NCI-H69 (cell line): ENCODE results near the gene RAP1A.
A peak's percentile ranks its signal among the peaks of the same experiment; 100 is the strongest.
"Not testable (repeated sequence)": the region's sequence is repeated elsewhere in the genome, so short reads cannot be mapped to it uniquely, and the experiment has no call there.

Experiments
- DNase-seq: peaks from one replicate; lab custom pipeline; 2025; lab: John Stamatoyannopoulos, UW

The RAP1A gene

DNA sequence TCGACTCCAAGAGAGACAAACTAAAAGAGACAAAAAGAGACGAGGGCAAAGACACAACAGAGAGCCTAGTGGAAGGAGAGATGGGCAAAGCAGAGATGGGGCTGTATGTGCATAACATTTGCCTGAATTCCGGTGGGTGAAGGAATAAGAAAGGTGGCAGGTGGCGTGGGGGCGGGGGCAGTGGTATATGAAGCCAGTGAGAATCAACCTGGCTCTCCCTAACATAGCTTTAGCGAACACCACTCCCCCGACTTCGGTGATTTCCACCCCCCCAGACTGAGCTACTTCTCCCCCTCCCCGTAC, 118.5 kb downstream of the RAP1A start:
- no peak for DNase-seq

DNA sequence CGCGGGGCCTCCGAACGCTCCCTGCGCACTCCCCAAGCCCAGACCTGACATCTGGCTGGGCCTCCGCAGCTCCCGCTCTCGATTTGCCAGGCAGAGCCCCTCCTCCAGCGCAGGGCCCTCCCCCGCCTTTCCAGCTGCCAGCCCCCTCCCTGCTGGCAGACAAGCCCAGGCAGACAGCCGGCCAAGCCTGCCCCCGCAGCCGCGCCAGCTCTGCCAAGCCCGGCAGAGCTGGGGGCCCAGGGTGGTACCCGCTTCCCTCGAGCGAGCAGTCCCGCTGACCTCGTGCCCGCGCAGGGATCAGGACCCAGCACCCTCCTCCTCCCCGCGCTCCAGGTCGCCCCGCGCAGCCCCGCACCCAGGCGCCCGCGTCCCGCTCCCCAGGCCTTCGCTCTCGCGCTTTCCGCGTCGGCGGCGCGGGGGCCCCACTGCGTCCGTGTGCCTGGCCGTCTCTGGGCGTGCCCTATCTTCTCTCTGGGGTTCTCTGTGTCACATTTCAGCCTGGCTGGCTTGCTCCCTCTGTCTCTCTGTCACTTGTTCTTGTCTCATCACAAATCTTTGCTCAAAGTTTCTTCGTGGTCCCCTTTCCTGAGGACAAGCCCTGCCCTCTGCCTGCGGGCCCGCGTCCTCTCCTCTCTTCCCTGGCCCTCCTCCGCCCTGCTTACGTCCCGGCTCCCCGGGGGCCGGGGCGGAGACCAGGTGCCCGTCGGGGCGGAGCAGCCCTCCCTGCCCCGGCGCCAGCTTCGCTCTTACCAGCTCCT, 119.0 kb downstream of the RAP1A start:
- peak; percentile 88 for DNase-seq

DNA sequence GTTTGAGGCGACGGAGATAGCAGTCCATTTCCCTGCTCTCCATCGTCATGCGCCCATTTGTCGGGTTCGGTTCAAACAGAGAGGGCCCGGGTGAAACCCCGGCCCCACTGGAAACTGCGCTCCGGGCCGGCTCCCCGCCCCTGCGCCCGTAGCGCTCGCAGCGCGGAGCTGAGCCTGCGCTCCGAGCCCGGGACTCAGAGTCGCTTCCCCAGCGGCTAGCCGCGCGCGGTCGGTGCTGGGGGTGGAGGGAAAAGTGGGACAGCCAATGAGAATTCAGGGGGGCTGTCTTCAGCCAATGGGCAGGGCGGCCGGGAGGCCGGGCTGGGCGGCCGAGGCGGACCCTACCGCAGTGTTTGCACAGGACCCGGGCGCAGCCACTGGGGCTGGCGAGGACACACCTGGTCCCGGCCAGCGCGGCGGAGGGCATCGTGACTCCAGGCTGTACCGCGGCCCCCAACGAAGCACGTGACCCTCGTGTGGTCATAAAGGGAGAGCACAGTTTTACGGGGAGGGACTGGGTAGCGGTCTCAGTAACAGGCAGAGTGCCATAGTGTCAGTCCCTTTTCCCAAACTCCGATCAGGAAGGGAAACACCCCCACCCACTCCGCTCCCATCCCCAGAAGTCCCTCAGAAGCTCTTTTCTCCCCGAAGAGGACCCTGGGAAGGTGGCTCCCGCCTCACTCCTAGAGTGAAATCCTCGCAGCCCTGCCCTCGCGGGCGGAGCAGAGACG, 119.8 kb downstream of the RAP1A start, which contains the start of gene INKA2:
INKA2 (minus strand) TSS at position 202 of the 731 bp plus-strand sequence; CDS start at position 49, 153 bp downstream.
- DNase-seq: peak; percentile 94

DNA sequence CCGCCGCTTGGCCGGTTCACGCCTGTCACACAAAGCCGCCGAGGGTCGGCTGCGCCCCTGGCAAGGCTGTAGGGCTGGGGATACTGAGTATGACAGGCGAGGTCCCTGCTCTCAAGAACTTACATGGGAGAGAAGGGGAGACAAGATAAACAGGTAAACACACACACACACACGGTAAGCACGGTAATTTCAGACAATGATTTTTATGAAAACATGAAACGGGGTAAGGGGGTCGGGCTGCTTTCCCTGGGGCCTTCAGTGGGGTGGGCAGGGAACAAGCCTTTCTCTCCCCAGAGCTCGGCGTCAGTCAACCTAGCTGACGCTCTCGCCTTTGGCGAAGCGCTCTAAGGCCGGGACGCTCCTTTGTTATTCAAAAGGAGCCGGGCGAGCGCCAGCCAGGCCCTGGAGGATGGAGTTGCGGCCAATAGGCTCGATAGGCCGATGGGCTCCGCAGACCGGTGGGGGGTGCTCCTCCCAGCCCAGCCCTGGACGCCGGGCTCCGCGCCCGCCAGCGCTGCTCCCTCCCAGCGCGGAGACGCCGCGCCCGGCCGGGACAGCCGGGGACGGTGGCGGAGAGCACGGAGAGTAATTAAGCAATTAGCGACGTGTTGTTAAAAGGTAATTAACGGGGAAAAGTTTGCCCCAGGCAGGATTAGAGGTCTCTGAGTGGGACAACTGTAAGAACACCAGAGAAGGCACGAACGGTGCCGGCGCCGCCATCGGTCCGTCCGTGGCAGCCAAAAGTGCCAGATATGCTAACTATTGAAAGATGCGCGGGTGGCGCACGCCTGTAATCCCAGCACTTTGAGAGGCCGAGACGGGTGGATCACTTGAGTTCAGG, 120.6 kb downstream of the RAP1A start:
- peak; percentile 80 for DNase-seq

DNA sequence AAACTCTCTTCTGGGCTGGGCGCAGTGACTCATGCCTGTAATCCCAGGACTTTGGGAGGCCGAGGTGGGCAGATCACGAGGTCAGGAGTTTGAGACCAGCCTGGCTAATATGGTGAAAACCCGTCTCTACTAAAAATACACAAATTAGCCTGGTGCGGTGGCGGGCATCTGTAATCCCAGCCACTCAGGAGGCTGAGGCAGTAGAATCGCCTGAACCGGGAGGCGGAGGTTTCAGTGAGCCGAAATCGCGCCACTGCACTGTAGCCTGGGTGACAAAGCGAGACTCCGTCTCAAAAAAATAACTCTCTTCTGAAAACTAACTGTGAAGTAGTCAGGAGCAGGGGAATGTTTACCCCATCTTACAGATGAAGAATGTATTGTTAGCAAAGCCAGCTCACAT, 122.7 kb downstream of the RAP1A start:
- DNase-seq: not testable (repeated sequence)

DNA sequence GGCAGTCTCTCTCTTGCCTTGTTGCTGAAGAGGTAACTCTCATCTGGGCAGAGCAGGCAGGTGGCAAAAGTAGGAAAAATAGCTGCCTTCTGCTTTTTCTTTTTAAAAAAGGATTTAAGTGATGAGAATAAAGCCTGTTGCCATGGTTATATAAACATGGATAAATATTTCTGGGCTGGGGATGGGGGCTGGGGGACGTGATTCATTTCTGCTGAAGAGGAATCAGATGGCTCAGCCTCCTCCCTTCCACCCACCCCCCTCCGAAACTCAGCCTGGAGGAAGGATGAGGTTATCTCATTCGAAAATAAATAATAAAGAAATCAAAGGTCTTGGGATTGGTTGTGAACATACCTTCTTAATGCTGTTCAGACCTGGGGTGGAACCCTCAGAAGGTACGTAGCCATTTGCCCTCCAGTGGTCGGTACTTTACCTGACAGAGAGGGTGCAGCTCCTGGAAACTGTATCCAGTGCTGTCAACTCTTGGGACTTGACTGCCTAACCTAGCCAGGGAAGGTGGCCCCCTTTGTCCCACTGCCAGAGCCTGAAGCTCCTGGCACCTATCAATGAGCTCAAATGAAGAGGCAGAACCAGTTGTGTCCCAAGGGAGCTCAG, 123.5 kb downstream of the RAP1A start:
- DNase-seq: no peak

DNA sequence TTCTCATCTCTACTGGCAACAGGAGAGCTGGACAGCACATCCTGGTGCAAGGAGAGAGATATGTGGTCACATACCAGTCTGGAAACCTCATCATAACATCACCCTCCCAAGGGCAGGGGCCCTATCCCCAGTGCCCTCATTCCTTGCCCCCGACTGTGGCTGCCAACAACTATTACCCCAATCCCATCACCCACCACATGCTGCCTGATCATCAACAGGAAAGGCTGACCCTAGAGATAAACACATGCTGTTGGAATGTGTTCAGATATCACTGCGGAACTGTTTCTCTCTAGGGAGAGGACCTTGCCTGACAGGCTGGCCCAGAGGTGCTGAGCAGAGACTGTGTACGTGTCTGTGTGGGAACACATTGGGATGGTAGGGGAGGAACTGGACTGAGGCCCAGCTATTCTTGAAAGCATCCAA, 124.1 kb downstream of the RAP1A start:
- no peak for DNase-seq

DNA sequence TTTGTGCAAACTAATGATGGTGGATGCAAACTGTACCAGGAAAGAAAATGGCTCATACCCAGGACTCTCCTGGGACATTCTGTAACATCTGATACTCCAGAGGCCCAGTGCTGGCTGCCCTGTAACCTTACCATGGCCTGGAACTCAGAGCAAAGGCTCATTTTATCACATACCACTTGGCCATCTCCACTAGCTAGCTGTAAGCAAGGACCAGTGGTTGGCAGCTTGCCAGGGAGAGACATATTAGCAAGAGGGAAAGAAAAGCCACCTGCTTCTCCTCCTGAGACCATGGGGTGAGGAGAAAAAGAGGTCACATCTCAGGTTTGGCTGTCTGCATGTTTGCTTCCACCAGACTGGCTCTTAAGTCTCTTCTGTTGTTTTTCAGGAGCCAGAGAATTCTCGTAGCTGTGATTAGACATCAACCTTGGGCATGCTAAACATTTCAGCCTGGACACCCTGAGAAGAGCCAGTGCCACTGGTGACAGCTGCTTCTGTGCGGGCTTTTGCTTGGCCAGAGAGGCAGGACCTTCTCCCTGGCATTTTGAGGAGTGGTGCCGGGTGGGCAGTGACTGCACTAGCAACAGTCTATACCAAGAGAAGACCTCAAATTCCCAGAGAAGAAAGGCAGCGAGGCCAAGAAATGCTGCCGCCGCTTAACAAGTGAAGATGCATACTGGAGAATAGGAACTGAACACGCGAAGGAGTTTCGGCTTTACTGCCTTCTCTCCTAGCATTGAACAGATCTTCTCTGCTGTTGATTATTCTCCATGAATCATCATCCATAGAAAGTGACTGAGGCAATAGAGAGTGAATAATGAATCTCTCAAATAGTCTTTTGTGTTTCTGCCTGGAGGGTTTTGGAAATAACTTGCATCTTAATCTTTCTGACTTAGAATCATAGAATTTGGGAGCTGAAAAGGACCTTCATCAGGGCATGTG, 126.4 kb downstream of the RAP1A start:
- peak; percentile 46 for DNase-seq

DNA sequence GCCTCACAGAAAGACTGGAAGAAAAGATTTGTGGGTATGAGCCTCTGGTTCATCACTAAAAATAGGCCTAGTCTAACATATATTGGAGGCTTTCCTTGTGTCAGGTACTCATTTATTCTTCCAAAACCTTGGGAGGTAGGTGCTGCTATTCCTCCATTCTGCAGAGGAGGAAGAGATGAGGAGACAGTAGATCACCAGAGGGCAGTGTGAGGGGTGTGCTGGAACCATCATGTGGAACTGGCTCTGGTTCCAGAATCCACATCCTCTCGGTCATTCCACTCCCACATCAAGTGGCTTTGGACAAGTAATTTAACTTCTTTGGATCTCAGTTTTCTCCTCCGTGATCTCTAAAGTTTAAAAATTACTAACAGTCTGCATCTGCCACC, 127.0 kb downstream of the RAP1A start:
- no peak for DNase-seq

DNA sequence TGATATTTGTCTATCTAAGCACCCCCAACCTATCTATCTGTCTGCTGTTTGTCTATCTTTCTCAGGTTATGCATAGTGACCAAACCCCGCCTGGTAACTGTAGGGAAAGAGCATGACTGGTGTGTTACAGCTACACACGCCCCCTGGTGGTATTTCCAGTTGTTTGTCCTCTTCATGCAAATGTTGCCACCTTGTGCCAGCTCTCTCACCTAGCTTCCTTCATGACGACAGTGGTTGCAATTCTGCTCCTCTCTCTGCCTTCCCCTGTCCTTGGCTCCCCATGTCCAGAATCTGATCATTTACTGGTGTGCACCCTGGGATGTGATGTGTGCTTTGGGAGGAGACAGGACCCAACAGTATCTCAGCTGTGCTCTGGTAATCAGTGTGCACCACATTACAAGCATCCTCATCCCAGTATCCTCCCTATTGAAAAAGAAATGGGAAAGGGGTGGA, 127.7 kb downstream of the RAP1A start:
- peak; percentile 71 for DNase-seq

DNA sequence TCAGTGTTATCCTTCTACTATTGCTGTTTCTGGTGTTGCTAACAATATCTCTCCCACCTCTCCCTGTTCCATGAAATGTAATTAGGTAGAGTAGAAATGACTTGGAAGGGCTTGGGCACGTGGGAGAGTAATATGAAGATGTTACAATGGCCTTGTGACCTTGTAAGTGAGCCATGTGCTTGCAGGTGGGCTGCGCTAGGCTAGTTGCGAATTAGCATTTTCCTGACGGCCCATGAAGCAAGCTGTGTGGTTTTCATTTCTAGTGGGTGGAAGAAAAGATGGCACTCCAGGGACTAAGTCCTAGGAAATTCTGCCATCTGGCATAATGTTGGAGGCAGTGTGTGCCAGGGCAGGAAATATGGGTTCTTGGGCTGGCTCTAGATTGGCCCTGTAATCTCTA, 128.4 kb downstream of the RAP1A start:
- no peak for DNase-seq

DNA sequence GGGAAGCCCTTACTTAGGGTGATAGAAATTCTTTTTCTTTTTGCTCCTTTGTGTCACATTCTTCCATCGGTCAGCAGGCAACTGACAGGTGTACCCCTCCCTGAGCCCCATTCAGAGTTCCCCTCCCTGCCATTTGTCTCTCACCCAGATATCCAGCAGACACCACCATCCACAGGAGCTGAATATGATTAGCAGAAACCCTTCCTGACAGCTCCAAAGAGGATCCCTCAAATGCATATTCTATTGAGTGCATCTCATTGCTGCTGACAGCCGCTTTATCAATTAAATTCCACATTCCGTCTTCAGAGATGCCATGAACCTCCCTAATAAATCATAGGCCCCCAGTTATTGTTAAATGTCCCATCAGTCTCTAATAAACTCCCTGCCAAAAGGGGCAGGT, 130.0 kb downstream of the RAP1A start:
- DNase-seq: no peak

DNA sequence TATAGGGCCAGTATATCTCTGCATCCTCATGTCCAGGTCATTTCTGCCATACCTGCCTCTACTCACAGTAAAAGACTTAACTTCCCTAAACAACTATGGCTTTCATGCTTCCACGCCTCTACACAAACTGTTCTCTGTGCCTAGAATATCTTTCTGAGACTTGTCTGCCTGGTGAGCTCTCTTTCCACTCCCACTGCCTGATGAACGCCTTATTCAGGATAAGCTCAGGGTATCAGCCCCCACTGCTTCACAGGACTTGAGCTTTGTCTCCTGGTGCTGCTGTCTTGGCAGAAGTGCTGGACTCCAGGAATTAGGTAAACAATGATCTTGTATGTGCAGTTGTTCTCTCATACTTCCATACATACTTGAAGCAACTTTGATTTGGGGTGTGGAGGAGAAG, 131.3 kb downstream of the RAP1A start:
- no peak for DNase-seq

DNA sequence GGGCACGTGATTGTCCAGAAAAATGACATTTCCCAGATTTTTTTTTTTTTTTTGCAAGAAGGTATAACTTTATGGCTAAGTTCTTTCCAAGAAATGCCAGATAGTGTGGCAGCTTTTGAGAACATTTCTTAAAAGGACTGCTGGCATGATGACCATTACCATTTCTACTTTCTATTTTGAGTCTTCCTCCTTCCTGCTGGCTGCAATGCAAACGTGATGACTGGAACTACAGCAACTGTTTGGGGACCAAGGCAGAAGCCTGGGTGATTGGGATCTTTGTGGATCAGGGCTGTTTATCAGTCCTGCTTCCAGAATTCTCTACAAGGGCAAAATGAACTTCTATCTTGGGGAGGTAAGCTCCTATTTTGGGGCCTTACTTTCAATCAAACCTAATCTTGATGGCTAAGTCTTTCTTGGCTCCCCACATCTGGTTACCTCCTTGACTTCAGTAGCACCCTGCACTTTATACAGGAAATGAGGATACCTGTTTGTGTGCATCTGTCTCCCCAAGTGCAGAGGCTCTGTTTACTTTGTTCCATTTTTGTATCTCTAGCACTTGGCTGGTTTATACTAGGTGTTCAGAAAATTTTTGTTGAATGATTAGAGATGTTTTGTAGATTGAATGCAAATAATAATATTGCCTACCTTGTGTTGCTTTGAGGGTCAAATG, 132.5 kb downstream of the RAP1A start:
- DNase-seq: no peak

DNA sequence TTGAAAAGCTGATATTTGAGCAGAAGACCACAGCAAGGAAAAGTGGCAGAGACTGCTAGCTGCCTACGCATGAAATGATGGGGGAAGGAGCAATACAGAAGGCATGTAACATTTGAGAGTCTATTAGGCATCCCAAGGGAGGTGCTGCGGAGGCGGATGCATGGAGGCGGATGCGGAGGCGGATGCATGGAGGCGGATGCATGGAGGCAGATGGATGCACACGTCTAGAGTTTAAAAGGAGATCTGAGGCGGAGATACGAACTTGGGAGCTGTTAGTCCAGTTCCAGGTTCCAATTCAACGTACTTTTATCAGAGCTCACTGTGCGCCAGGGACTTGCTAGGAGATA, 135.4 kb downstream of the RAP1A start:
- DNase-seq: peak; percentile 78

DNA sequence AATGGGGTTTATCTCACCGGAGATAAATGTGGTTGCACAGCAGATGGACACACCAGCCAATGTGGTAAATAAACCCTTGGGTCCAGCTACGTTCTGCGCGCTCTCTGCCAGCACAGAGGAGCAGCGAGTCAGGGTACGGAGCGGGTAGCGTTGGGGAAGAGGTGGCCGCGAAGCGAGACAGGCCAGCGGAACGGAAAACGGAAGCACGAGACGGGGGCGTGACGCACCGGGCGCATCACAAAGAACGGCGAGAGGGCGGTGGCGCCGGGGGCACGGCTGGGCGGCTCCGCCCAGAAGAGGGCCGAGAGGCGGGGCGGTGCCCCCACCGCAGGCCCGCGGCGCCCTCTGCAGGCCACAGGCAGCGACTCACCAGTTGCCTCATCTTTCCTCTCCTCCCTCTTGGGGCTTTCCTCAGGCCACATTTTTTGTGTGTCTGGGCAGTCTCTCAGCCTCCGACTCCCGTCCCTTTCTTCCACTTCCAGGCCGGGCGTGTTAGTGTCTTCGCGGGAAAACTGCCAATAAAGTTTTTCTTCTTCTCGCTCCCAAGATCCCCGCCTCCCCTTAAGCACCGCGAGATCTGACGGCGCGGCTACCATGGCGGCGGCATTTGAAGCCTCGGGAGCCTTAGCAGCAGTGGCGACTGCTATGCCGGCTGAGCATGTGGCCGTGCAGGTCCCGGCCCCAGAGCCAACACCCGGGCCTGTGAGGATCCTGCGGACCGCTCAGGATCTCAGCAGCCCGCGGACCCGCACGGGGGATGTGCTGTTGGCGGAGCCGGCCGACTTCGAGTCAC, 135.9 kb downstream of the RAP1A start, which contains the start of gene DDX20:
DDX20 (plus strand) TSS at position 571 of the 793 bp plus-strand sequence; CDS start at position 595, 24 bp downstream.
- peak; percentile 95 for DNase-seq

DNA sequence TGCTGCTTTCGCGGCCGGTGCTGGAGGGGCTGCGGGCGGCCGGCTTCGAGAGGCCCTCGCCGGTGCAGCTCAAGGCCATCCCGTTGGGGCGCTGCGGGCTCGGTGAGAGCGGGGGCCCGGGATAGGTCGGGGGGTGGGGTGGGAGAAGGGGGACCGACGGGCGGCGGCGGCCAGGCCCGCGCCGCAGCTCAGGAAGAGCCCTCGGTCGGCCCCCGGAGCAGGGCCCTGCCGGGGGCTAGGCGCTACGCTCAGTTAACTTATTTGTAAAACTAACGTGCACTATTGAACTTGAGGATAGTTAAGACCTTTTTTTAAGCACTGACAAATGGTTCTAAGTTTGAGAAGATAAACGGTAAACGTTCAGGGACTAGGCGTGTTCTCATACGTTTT, 136.5 kb downstream of the RAP1A start:
- DNase-seq: no peak

DNA sequence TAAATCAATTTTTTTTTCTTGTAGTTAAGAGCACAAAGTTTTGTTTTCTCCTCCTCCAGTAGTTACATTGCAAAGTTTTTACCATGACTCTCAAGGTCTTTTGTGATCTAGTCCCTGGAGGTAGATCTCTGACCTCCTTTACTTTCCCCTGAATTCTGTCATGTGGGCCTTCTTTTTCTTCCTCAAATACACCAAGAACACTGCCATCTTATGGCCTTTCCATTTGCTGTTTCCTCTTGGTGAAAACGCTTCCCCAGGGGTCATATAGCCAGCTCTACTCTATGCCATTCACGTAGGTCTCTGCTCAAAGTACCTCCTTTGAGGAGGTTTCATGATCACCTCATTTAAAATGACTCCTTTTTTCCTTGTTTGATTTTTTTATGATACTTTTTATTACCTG, 138.8 kb downstream of the RAP1A start:
- DNase-seq: no peak

DNA sequence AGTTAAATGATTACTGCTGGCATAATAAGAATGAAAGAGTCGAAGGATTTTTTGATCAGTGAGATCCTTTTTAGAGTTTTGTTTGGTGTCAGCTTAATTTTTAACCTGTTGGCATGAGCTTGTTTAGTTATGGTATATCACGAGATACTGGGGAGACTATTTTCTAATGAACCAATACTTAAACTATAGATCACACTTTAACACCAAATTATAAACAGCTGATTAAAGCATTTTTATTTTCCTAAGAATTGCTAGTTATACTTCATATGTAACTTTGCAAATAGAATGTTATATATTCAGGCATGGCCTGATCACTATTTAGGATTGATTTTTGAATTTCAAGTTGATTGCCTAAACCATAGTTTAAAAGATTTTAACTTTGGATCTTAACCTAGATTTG, 142.1 kb downstream of the RAP1A start:
- no peak for DNase-seq

DNA sequence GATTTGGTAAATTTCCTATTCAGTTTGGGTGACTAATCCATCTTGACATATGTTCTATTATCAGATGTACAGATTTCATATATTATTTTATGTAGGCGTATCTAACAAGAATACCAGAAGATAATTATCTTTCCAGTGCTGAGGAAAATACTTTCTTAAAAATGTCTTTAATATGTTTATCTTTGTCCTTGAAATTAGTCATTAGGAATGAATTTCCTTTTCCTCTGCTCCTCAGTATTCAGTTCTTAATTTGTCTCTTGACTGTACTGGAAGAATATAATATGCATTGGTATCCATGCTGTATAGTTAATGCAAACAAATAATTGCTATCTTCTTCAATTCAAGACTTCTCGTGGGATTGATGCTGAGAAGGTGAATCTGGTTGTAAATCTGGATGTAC, 142.7 kb downstream of the RAP1A start:
- no peak for DNase-seq
